CD14-positive monocyte (primary cell): Measurements from ENCODE around the gene PKNOX2. TPM values are rescaled to one million over a fixed set of nuclear protein-coding genes. Genes with fewer than 3 reads are reported as not detected.

Experiments
- DNase-seq, 3 donors: peaks; one replicate each; pipeline ENCODE4 v3.0.0-alpha.2; 2011 to 2022
- H2AFZ ChIP-seq: 2 replicates; pipeline ENCODE4 v1.6.0; 2012; ENCODE audit warnings: mild to moderate bottlenecking, low read depth, low read length, inconsistent platforms; ENCODE audit not compliant: insufficient read depth, poor library complexity, severe bottlenecking
- H3K27ac ChIP-seq, 2 donors: 1 replicate in 1 of 2; 2 replicates in 1 of 2; pipeline ENCODE4 v1.5.1; 2012 to 2013; ENCODE audit warnings: low read length in 2 of 2, control low read depth in 1 of 2, inconsistent platforms in 1 of 2, low read depth in 1 of 2, mild to moderate bottlenecking in 1 of 2
- H3K27me3 ChIP-seq, 2 donors: one replicate each; pipeline versions ENCODE4 v1.6.0 to v1.6.1; 2011 to 2013; ENCODE audit warnings: low read length in 2 of 2; ENCODE audit not compliant: control insufficient read depth in 2 of 2, insufficient read depth in 2 of 2
- H3K36me3 ChIP-seq, 2 donors: replicated peaks in 1 of 2; 1 replicate in 1 of 2; 2 replicates in 1 of 2; pipeline versions ENCODE4 v1.5.1 to v1.6.1; 2012 to 2013; ENCODE audit warnings: low read length in 2 of 2, control low read depth in 1 of 2, inconsistent platforms in 1 of 2, mild to moderate bottlenecking in 1 of 2; ENCODE audit not compliant: insufficient read depth in 2 of 2, control insufficient read depth in 1 of 2
- H3K4me1 ChIP-seq, 2 donors: 1 replicate in 1 of 2; 2 replicates in 1 of 2; pipeline versions ENCODE4 v1.5.1 to v1.6.1; 2012 to 2013; ENCODE audit warnings: low read length in 2 of 2, control low read depth in 1 of 2, inconsistent platforms in 1 of 2, mild to moderate bottlenecking in 1 of 2, moderate library complexity in 1 of 2; ENCODE audit not compliant: insufficient read depth in 2 of 2, control insufficient read depth in 1 of 2
- H3K4me2 ChIP-seq: replicated peaks from 2 replicates; pipeline ENCODE3; 2012; ENCODE audit warnings: low read length, moderate library complexity, mild to moderate bottlenecking; ENCODE audit not compliant: poor library complexity, severe bottlenecking; ENCODE audit errors: extremely low read depth
- H3K4me3 ChIP-seq, 3 experiments: fragments of 200-600 bp in 1 of 3; sonication (generic) in 1 of 3; replicated peaks in 1 of 3; 1 replicate in 2 of 3; 2 replicates in 1 of 3; pipeline ENCODE4 v1.5.1; 2011 to 2013; ENCODE audit warnings: low read length in 3 of 3, mild to moderate bottlenecking in 3 of 3, control low read depth in 2 of 3, low read depth in 2 of 3, inconsistent platforms in 1 of 3, moderate library complexity in 1 of 3
- H3K79me2 ChIP-seq: 2 replicates; pipeline ENCODE4 v1.6.0; 2012; ENCODE audit warnings: mild to moderate bottlenecking, control low read depth, inconsistent platforms, low read length, moderate library complexity; ENCODE audit not compliant: insufficient read depth
- H3K9ac ChIP-seq: 2 replicates; pipeline ENCODE4 v1.6.0; 2017; ENCODE audit warnings: low read length, mild to moderate bottlenecking; ENCODE audit not compliant: insufficient read depth, poor library complexity, severe bottlenecking
- H3K9me3 ChIP-seq, 2 donors: replicated peaks in 1 of 2; 1 replicate in 1 of 2; 2 replicates in 1 of 2; pipeline versions ENCODE4 v1.5.1 to v1.6.1; 2012 to 2013; ENCODE audit warnings: low read length in 2 of 2, control low read depth in 1 of 2; ENCODE audit not compliant: control insufficient read depth in 1 of 2, insufficient read depth in 1 of 2
- H4K20me1 ChIP-seq: 2 replicates; pipeline ENCODE4 v1.6.0; 2012; ENCODE audit warnings: mild to moderate bottlenecking, low read length, control low read depth, moderate library complexity; ENCODE audit not compliant: insufficient read depth
- H3K27ac Mint-ChIP-seq, 7 donors: one replicate each; pipeline ENCODE4 v1.8.0; 2020; ENCODE audit warnings: mild to moderate bottlenecking in 7 of 7, mixed read lengths in 7 of 7, moderate library complexity in 6 of 7, inconsistent platforms in 2 of 7
- H3K27me3 Mint-ChIP-seq, 3 donors: one replicate each; pipeline ENCODE4 v1.8.0; 2021 to 2022; ENCODE audit warnings: low read depth in 3 of 3, mild to moderate bottlenecking in 3 of 3, mixed read lengths in 3 of 3, moderate library complexity in 3 of 3, inconsistent platforms in 1 of 3
- H3K36me3 Mint-ChIP-seq, 2 donors: one replicate each; pipeline ENCODE4 v1.8.0; 2020; ENCODE audit warnings: mixed read lengths in 2 of 2, inconsistent platforms in 1 of 2, mild to moderate bottlenecking in 1 of 2
- H3K4me1 Mint-ChIP-seq: one replicate; pipeline ENCODE4 v1.8.0; 2020; ENCODE audit warnings: mild to moderate bottlenecking, mixed read lengths
- H3K4me3 Mint-ChIP-seq, 2 donors: one replicate each; pipeline ENCODE4 v1.8.0; 2020; ENCODE audit warnings: mild to moderate bottlenecking in 2 of 2, mixed read lengths in 2 of 2, moderate library complexity in 1 of 2
- H3K9me3 Mint-ChIP-seq, 7 donors: one replicate each; pipeline ENCODE4 v1.8.0; 2020 to 2022; ENCODE audit warnings: mixed read lengths in 7 of 7, mild to moderate bottlenecking in 6 of 7, moderate library complexity in 6 of 7, inconsistent platforms in 2 of 7
- whole genome bisulfite sequencing: methylation state at CpG from one replicate; pipeline ENCODE4 v1.1.5; 2013; ENCODE audit warnings: missing lambda C conversion rate; ENCODE audit not compliant: insufficient coverage; 5-methylcytosine and 5-hydroxymethylcytosine counted together
- intact Hi-C, 2 donors: fragments of 100-400 bp; cut with micrococcal nuclease; formaldehyde crosslinking; loops; one replicate each; pipeline versions ENCODE4 v1.15.0 to v1.15.1; 2023
- polyA plus RNA-seq, 3 donors: library from polyadenylated mRNA; depleted of rRNA in 1 of 3; unstranded in 2 of 3; stranded (reverse) in 1 of 3; fragments of 300-500 nt in 2 of 3; fragments of >200 nt in 1 of 3; fragmentation: Illumina TruSeq in 2 of 3; gene quantifications; 1 replicate in 2 of 3; 2 replicates in 1 of 3; pipeline ENCODE4 v1.2.3, GENCODE V29; 2012 to 2021
- TF ChIP-seq, protein P1 (sequence below): fragments of 200-600 bp; IDR thresholded peaks from one replicate; pipeline ENCODE4 v1.8.0; 2022; ENCODE audit warnings: antibody characterized with exemption, mild to moderate bottlenecking

PKNOX2 gene
- polyA plus RNA-seq, 3 donors: not detected

DNA sequence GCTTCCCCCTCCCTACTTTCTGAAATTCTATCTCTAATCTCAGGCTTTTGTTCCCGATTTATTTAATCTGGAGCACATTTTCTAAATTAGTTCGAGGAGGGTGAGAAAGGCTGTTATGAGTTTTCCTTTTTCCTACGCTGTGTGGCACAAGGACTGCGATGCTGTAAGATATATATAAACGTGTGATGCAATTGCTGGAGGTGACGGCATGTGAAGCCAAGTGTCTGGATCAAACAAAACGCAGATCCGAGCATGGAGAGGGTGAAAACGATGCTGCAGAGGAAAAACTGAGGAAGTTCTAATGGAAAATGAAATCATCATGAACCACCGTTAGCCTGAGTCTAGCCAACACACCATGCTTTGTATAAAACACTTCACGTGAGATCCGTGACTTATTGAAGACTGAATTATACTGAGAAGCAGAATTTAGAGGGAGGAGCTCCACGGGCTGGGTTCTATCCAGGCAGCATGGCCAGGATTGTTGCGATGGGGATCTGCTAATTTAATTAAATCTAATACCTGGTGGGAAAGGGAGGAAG, 4.4 kb downstream of the PKNOX2 start:
- TF ChIP-seq, protein P1, sequence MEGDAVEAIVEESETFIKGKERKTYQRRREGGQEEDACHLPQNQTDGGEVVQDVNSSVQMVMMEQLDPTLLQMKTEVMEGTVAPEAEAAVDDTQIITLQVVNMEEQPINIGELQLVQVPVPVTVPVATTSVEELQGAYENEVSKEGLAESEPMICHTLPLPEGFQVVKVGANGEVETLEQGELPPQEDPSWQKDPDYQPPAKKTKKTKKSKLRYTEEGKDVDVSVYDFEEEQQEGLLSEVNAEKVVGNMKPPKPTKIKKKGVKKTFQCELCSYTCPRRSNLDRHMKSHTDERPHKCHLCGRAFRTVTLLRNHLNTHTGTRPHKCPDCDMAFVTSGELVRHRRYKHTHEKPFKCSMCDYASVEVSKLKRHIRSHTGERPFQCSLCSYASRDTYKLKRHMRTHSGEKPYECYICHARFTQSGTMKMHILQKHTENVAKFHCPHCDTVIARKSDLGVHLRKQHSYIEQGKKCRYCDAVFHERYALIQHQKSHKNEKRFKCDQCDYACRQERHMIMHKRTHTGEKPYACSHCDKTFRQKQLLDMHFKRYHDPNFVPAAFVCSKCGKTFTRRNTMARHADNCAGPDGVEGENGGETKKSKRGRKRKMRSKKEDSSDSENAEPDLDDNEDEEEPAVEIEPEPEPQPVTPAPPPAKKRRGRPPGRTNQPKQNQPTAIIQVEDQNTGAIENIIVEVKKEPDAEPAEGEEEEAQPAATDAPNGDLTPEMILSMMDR: no peak
- peaks cover 68 to 89% (median 71%) of the 10 kb centered on the region in 3 donors for H3K27me3 Mint-ChIP-seq
- no peak overlapping the region for H3K4me2 ChIP-seq
- peaks cover 16% of the 10 kb centered on the region for H3K4me1 Mint-ChIP-seq
- no peak overlapping the region for H3K27ac Mint-ChIP-seq
- peaks cover 52 to 71% of the 10 kb centered on the region in 2 donors for H3K27me3 ChIP-seq
- H4K20me1 ChIP-seq: no peaks in the 10 kb centered on the region
- no peak for DNase-seq
- H3K27ac ChIP-seq: no peak overlapping the region
- peaks cover 0 to 11% of the 10 kb centered on the region in 2 donors for H3K36me3 Mint-ChIP-seq
- H3K4me1 ChIP-seq: peaks cover 8 to 22% of the 10 kb centered on the region in 2 donors
- peak overlapping the region in 1 of 2 donors; percentile 49 for H3K4me3 Mint-ChIP-seq
- H3K4me3 ChIP-seq: no peak overlapping the region
- H2AFZ ChIP-seq: no peak overlapping the region
- intact Hi-C loops: no loop called here
- H3K9ac ChIP-seq: no peak overlapping the region
- H3K79me2 ChIP-seq: no peaks in the 10 kb centered on the region
- 78% methylated on average over 10 of the region's 14 CpGs for WGBS
- peaks cover 0 to 21% of the 10 kb centered on the region in 2 donors for H3K9me3 ChIP-seq
- H3K36me3 ChIP-seq: no peaks in the 10 kb centered on the region
- peaks cover 0 to 16% (median 13%) of the 10 kb centered on the region in 7 donors for H3K9me3 Mint-ChIP-seq

DNA sequence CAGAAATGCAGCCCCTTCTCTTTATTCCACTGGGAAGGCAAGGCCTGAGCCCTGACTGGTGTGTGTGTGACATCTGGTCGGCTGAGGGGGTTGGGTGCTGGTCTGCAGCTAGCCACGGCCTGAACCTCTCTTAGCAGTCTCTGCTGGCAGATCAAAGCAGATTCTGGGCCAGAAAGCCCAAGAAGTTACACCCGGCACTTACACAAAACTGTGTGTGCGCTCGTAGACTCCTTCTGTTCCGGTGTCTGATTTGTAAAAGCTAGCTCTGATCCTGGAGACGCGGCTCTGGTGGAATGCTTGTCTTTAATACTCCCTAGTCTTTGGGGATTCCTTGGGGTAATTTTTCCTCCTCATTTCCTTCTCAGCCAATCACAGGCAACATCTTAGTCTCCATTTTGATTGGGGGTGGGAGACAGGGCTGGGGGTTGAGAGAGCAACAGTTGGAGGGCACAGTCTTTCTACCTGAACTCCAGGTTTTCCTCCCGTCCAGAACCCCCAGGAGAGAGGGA, 5.5 kb downstream of the PKNOX2 start:
- Histone ChIP-seq H3K9ac (no peak overlapping the region), H3K27ac (no peak overlapping the region), H3K4me2 (no peak overlapping the region), H3K79me2 (no peaks in the 10 kb centered on the region), H2AFZ (no peak overlapping the region), H3K4me3 (no peak overlapping the region), H3K4me1 (peaks cover 8 to 18% of the 10 kb centered on the region in 2 donors), H3K27me3 (peaks cover 46 to 65% of the 10 kb centered on the region in 2 donors), H3K36me3 (no peaks in the 10 kb centered on the region), H4K20me1 (no peaks in the 10 kb centered on the region), H3K9me3 (peaks cover 0 to 19% of the 10 kb centered on the region in 2 donors)
- 90% methylated on average over 6 of the region's 9 CpGs for WGBS
- Mint-ChIP-seq H3K27me3 (peaks cover 61 to 81% (median 68%) of the 10 kb centered on the region in 3 donors), H3K9me3 (peaks cover 0 to 13% (median 10%) of the 10 kb centered on the region in 7 donors), H3K27ac (no peak overlapping the region), H3K4me1 (peaks cover 10% of the 10 kb centered on the region), H3K36me3 (peaks cover 0 to 8% of the 10 kb centered on the region in 2 donors), H3K4me3 (peak overlapping the region in 1 of 2 donors; percentile 3)
- TF ChIP-seq, protein P1: no peak
- intact Hi-C loops: no loop called here
- no peak for DNase-seq
